Ammon's horn (tissue), 1 donor: ENCODE data around the gene UNC13A.
"Not testable (repeated sequence)": the region's sequence is repeated elsewhere in the genome, so short reads cannot be mapped to it uniquely, and the experiment has no call there.

Source experiments
- DNase-seq: peaks from one replicate; pipeline ENCODE4 v3.0.0-alpha.2; 2016; ENCODE audit warnings: low spot score

Gene UNC13A

GRCh38 chr19:17604372-17605025, 83.7 kb downstream of the UNC13A start:
- no peak for DNase-seq

GRCh38 chr19:17602872-17603510, 85.2 kb downstream of the UNC13A start:
- DNase-seq, result no peak

GRCh38 chr19:17602217-17602616, 85.9 kb downstream of the UNC13A start:
- DNase-seq, result no peak

GRCh38 chr19:17601683-17602082, 86.5 kb downstream of the UNC13A start:
- no peak for DNase-seq

- no peak for DNase-seq
Observed at GRCh38 chr19:17599780-17600179, 88.4 kb downstream of the UNC13A start.

- DNase-seq, result no peak
Observed at GRCh38 chr19:17598953-17599352, 89.2 kb downstream of the UNC13A start.

- DNase-seq, result not testable (repeated sequence)
Observed at GRCh38 chr19:17598063-17598462, 90.1 kb downstream of the UNC13A start.

- not testable (repeated sequence) for DNase-seq
Observed at GRCh38 chr19:17594296-17594695, 93.9 kb downstream of the UNC13A start.

- no peak for DNase-seq
Observed at GRCh38 chr19:17590866-17591265, 97.3 kb downstream of the UNC13A start.

GRCh38 chr19:17585395-17585794, 102.8 kb downstream of the UNC13A start:
- not testable (repeated sequence) for DNase-seq

- DNase-seq, result no peak
Observed at GRCh38 chr19:17584132-17584531, 104.0 kb downstream of the UNC13A start.

- no peak for DNase-seq
Observed at GRCh38 chr19:17582613-17583012, 105.5 kb downstream of the UNC13A start.

- no peak for DNase-seq
Observed at GRCh38 chr19:17581211-17581874, 106.8 kb downstream of the UNC13A start.

- DNase-seq, result no peak
Observed at GRCh38 chr19:17580470-17581144, 107.5 kb downstream of the UNC13A start.

GRCh38 chr19:17579661-17580244, 108.4 kb downstream of the UNC13A start:
- no peak for DNase-seq

GRCh38 chr19:17577457-17578097, 110.6 kb downstream of the UNC13A start:
- DNase-seq, result no peak

- no peak for DNase-seq
Observed at GRCh38 chr19:17576758-17577456, 111.2 kb downstream of the UNC13A start.

- no peak for DNase-seq
Observed at GRCh38 chr19:17575871-17576757, 112.0 kb downstream of the UNC13A start.

GRCh38 chr19:17572638-17573037, 115.5 kb downstream of the UNC13A start:
- DNase-seq, result no peak

- DNase-seq, result no peak
Observed at GRCh38 chr19:17570791-17571190, 117.4 kb downstream of the UNC13A start.
